ENCODE measurements around the gene CUBN.

CUBN gene

GRCh38 chr10:17065273-17065672, 64.3 kb downstream of the CUBN start:
- no peak for DNase-seq

DNA sequence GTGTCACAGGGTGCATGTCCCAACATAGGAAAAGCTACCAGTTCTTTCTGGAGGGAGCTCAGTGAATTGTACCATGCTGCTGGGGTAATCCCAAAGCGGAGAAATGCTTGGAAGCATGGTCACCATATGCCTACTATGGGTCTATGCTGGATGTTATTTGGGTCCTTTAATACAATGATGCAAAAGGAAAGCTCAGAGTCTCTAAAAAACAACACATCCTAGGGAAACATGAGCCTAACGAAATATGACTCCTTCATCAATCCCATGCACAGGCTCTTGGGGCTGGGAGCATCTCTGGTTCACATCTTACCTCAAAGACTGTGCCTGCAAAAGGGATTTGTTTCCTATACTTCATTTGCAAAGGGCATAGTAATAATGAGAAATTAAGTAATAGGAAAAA, 65.2 kb downstream of the CUBN start:
- no peak for DNase-seq

DNA sequence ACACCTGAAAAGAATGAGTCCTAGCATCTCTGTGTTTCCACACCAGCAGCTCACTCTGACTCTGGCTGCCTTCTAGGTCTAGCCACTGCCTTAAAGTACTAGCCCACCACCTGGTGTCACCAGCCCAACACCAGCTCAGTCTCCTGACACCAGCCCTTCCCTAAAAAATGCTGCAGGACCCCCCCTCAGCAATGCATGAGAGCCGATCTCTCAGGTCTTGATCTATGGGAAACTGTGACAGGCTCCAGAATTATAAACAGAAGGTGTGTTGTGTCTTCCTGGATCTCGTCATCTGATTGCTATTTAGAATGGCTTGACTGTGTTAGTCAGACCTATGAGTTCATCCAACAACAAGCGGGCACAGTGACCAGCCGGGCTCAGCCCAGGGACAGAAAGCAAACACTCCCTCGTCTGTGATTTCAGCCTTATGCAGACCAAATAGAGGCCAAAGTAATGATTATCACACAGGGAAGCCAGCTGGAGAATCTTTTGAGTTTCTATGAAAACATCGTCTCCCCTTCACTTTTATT, 66.6 kb downstream of the CUBN start:
- peak; percentile 56 for DNase-seq

DNA sequence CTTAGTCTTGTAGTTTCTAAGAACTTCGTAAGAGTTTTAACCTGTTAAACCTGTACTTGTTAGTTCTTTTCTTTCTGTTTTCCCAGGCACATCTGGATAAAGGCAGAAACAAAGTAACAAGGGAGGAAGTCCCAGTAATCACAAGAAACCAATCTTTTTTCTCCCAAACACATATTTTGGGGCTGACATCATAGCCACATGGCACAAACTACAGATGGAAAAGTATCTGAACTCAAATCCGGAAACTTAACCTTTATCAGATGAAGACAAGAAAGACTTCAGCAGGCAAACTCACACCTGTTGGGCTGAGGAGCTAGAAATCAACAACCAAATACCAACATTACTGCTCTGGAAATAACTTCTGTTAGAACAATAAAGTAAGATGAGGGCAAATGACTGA, 67.1 kb downstream of the CUBN start:
- DNase-seq = no peak

DNA sequence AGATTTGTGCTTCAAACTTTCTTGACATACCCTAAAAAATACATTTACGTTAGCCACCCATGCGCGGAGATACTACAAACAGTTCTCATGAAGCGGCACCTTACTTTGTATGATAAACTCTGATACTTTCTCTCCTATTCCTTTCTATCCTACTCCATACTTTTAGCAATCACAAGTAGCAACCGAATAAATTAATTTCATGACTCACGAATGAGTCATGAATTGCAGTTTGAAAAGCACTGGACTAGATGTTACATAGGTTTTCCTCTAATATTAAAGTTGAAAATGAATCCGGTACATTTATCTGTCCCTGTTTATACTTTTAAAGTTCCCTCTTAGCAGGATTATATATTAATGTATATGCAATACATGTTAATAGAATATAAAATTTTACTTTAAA, 67.6 kb downstream of the CUBN start:
- DNase-seq = no peak

- DNase-seq = no peak
Observed at GRCh38 chr10:17061418-17061817, 68.2 kb downstream of the CUBN start.

DNA sequence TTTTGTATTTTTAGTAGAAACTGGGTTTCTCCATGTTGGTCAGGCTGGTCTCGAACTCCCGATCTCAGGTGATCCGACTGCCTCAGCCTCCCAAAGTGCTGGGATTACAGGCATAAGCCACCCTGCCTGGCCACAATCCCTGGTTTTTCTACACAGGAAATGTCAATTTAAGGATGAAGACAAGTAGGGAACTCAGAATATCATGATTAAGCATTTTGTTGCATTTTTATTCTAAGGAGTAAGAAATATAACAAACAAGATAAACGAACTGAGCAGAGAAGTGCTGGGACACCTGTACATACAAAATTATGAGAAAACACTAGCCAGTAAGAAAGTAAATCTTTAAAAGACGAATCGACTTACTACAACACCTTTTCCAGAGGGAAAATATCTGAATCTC, 69.3 kb downstream of the CUBN start:
- no peak for DNase-seq

DNA sequence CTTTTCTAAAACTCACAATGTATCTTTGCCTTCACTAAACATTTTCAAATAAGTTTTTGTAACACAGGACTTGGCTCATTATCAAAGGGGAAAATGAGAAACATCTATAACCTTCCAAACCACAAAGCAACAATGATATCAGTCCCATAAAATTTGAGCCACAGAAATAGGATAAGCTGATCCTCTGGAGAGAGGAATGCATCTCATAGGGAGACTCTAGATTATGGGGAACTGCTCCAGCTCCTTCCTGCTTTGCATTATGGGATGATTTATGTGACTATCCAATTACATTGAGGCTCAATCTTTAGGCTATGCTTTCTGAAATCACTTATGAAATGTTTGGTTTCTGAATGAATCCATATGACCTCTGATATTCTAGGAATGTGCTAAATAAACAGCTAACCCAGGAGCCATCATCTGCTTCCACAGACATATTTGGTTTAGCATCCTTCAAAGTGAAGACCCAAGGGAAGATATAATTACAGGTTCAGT, 70.4 kb downstream of the CUBN start:
- DNase-seq = no peak

- no peak for DNase-seq
Observed at GRCh38 chr10:17058093-17058492, 71.5 kb downstream of the CUBN start.

DNA sequence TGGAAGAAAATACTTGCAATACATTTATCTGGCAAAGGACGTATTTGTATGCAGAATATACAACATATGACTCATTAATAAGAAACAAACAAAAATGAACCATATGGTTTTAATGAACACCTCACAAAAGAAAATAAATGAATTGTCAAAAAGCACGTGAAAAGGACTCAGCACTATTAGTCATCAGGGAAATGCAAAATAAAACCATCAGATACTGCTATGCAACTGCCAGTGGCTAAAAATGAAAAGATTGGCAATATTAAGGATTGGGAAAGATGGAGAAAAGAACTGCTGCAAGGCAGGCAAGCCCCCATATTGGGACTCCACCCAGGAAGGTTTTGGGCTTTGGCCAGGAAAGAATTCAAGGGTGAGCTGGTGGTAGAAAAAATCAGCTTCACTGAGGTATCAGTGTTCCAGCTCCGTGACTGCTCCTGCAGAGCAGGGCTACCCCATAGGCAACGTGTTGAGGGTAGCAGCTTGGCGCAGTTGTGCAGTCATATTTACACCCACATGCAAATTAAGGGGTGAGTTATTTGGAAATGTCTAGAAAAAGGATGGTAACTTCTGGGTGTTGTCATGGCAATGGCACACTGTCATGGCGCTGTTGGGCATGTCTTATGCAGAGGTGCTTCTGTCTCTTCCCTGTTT, 72.7 kb downstream of the CUBN start:
- DNase-seq = no peak

DNA sequence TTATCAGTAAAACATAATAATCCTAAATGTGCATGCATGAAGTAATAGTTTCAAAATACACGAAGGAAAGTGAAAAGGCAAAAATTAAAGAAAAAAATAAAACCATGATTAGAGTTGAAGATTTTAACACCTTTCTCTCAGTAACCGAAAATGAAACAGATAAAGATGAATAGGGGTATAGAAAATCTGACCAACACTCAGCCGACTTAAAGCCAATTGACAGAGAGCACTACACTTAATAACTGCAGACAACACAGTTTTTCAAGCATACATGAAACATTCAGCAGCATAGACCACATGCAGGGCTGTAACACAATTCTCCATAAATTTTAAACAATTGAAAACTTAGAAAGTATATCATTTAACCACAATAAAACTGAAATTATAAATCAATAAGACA, 76.1 kb downstream of the CUBN start:
- no peak for DNase-seq

DNA sequence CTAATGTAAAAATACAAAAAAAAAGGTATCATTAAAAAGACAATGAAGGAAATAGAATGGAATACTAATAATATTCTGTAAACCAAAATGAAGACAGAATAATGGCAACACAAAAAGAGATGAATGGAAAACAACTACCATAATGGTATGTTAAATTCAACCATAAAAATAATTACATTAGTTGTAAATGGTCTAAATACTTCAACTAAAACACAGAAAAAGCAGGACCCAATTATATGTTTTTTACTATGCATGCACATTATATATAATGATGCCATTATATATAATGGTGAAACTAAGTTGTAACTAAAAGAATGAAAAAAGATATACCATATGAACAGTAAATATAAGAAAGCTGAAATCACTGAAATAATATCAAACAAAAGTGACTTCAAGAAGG, 76.5 kb downstream of the CUBN start:
- no peak for DNase-seq

DNA sequence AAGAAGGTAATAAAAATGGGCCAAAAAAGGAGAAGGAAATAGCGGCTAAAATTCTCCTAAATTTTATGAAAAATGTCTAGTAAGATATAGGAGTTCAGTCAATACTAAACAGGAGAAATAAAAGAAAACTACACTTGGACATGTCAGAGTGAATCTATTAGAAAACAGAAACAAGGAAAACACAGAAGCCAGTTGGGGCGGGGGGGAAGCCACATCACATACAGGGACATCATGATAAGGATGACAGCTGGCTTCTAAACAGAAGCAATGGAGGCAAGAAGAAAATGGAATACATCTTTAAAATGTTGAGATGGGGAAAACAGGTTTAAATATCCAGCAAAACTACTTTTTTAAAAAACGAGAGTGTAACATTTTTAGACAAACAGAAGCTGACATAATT, 77.8 kb downstream of the CUBN start:
- DNase-seq = no peak

DNA sequence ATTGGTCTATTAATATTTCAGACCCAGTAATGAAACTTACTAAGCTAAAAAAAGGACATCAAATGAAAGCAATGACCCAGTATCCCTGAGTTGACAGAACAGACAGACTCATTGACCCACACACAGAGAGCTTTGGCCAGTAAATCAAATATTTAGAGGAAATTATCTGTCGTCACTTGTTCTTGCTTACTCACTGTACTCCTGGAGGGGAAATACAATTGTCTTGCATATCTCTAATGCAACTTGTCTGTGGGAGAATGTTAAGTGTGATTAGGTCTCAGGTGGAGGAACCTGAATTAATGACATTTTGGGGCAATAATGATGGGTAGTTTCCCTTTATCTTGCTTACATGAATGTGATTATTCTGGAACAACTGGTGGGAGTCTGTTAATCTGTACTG, 80.4 kb downstream of the CUBN start:
- DNase-seq = no peak

DNA sequence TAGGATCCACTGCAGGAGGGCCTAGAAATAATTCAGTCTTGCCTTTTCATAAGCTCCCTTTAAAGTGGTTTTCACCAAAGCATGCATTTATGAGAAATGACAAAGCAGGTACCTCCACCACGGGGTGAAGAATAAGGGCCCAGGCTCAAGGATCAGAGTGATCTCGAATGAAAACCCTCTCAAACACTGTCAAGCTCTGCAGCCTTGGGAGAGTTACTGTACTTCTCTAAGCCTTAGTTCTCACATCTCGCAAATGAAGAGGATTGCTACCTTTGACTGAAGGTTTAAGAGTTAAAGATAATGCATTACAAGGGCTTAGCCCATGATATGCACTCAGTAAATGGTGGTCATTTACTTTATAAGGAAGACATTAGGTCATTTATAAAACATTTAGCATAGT, 81.7 kb downstream of the CUBN start:
- no peak for DNase-seq

- DNase-seq = no peak
Observed at GRCh38 chr10:17046989-17047388, 82.6 kb downstream of the CUBN start.

- DNase-seq = no peak
Observed at GRCh38 chr10:17043586-17043985, 86.0 kb downstream of the CUBN start.

- no peak for DNase-seq
Observed at GRCh38 chr10:17041626-17042520, 87.7 kb downstream of the CUBN start.

GRCh38 chr10:17038627-17039026, 91.0 kb downstream of the CUBN start:
- peak; percentile 77 for DNase-seq

DNA sequence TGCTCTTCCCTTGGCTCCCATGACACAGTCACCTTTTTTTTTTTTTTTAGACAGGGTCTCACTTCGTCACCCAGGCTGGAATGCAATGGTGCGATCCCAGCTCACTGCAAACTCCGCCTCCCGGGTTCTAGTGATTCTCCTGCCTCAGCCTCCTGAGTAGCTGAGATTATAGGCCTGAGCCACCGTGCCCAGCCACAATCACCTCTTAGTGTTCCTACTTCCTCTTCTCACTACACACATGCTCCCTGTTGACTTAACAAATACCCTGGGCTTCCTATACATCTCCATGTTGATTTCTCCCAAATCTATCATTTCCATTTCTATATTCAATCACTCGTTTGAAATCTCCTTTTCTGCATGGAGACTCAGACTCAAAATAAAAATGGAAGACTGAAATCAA, 91.7 kb downstream of the CUBN start:
- no peak for DNase-seq

- no peak for DNase-seq
Observed at GRCh38 chr10:17035446-17035845, 94.2 kb downstream of the CUBN start.

DNA sequence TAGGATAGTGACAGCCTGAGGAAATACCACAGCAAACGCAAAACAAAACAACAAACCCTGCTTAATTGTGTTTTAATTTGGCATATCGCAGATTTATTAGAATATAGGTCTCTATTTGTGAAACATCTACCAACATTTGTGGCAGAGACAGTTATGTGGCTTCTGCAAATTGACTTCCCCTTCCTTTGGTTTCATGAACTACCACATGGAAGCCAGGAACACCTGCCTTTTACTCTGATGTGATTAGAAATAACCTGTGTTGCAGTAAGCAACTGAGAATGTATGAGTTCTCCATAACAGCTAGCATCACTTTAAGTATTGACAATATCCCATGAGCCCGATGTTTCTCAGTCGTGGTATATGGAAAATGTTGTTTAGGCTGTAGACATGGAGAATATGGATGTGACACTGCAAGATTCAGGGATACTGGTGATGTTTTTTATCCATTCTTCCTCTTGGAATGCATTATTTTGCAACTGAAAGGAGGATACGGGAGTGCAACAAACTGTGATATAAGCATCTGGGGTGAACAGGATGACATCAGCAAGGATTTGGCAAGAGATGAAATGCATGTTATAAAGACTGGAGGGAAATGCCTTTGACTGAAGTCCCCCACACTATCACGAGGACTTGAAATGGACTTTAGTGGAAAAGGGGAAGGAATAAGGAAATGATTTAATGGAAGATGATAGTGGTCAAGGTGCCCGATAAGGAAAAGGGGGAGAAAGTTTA, 95.9 kb downstream of the CUBN start:
- DNase-seq = no peak
